Hematopoietic multipotent progenitor cell treated with erythropoietin and hydrocortisone succinate and interleukin-3 and kit ligand, for 15 days (in vitro differentiated cells): ENCODE measurements around the gene ROBO1.
"Not testable (repeated sequence)": the region's sequence is repeated elsewhere in the genome, so short reads cannot be mapped to it uniquely, and the experiment has no call there.

Source experiments
- DNase-seq: peaks from one replicate; pipeline ENCODE4 v3.0.0-alpha.2; 2015; ENCODE audit warnings: low spot score

ROBO1 gene

GRCh38 chr3:78908236-78908635, 859.6 kb downstream of the ROBO1 start:
- no peak for DNase-seq

- no peak for DNase-seq
These were observed 860.4 kb downstream of the ROBO1 start for GRCh38 chr3:78907367-78907766.

- no peak for DNase-seq
These were observed 860.9 kb downstream of the ROBO1 start for GRCh38 chr3:78906930-78907329.

- no peak for DNase-seq
These were observed 861.6 kb downstream of the ROBO1 start for GRCh38 chr3:78906245-78906644.

GRCh38 chr3:78905700-78906099, 862.1 kb downstream of the ROBO1 start:
- DNase-seq = no peak

- DNase-seq = no peak
These were observed 866.3 kb downstream of the ROBO1 start for GRCh38 chr3:78901544-78901943.

- DNase-seq = no peak
These were observed 866.9 kb downstream of the ROBO1 start for GRCh38 chr3:78900880-78901279.

GRCh38 chr3:78900426-78900825, 867.4 kb downstream of the ROBO1 start:
- no peak for DNase-seq

GRCh38 chr3:78895528-78895927, 872.3 kb downstream of the ROBO1 start:
- no peak for DNase-seq

- no peak for DNase-seq
These were observed 873.0 kb downstream of the ROBO1 start for GRCh38 chr3:78894787-78895186.

- no peak for DNase-seq
These were observed 874.6 kb downstream of the ROBO1 start for GRCh38 chr3:78893161-78893560.

- no peak for DNase-seq
These were observed 878.5 kb downstream of the ROBO1 start for GRCh38 chr3:78889348-78889747.

GRCh38 chr3:78888635-78889034, 879.2 kb downstream of the ROBO1 start:
- DNase-seq = no peak

- no peak for DNase-seq
These were observed 880.2 kb downstream of the ROBO1 start for GRCh38 chr3:78887547-78888011.

GRCh38 chr3:78887029-78887428, 880.8 kb downstream of the ROBO1 start:
- no peak for DNase-seq

- not testable (repeated sequence) for DNase-seq
These were observed 883.2 kb downstream of the ROBO1 start for GRCh38 chr3:78884567-78884966.

GRCh38 chr3:78882251-78882650, 885.5 kb downstream of the ROBO1 start:
- no peak for DNase-seq

- DNase-seq = no peak
These were observed 886.3 kb downstream of the ROBO1 start for GRCh38 chr3:78881501-78881900.

- DNase-seq = no peak
These were observed 887.0 kb downstream of the ROBO1 start for GRCh38 chr3:78880603-78881461.

- DNase-seq = no peak
These were observed 888.4 kb downstream of the ROBO1 start for GRCh38 chr3:78879295-78879860.

- DNase-seq = no peak
These were observed 889.0 kb downstream of the ROBO1 start for GRCh38 chr3:78878789-78879188.

GRCh38 chr3:78878011-78878410, 889.8 kb downstream of the ROBO1 start:
- no peak for DNase-seq

- DNase-seq = no peak
These were observed 891.9 kb downstream of the ROBO1 start for GRCh38 chr3:78875851-78876250.

GRCh38 chr3:78875436-78875835, 892.4 kb downstream of the ROBO1 start:
- no peak for DNase-seq
